SU-DHL-6 (cell line): ENCODE data around the gene EDDM13.
"Not testable (repeated sequence)": the region's sequence is repeated elsewhere in the genome, so short reads cannot be mapped to it uniquely, and the experiment has no call there.

ENCODE experiments used
- CTCF ChIP-seq: fragments of 200-600 bp; sonication (generic); IDR thresholded peaks from one replicate; pipeline ENCODE4 v1.5.1; 2017; ENCODE audit warnings: antibody characterized with exemption, mild to moderate bottlenecking, low read length, moderate library complexity; ENCODE audit not compliant: insufficient read depth, poor library complexity, severe bottlenecking
- EZH2phosphoT487 ChIP-seq: fragments of 200-600 bp; sonication (generic), shearing (Covaris generic); conservative IDR thresholded peaks from 2 replicates; pipeline ENCODE4 v1.6.1; 2018; ENCODE audit warnings: mild to moderate bottlenecking, antibody characterized with exemption, low read length, moderate library complexity, mixed read lengths

- TF ChIP-seq CTCF, EZH2phosphoT487: not testable (repeated sequence)
Observed at GRCh38 chr19:56248736-56249338, 23.7 kb upstream of the EDDM13 start.
